ENCODE results near the gene TANK.

DNA sequence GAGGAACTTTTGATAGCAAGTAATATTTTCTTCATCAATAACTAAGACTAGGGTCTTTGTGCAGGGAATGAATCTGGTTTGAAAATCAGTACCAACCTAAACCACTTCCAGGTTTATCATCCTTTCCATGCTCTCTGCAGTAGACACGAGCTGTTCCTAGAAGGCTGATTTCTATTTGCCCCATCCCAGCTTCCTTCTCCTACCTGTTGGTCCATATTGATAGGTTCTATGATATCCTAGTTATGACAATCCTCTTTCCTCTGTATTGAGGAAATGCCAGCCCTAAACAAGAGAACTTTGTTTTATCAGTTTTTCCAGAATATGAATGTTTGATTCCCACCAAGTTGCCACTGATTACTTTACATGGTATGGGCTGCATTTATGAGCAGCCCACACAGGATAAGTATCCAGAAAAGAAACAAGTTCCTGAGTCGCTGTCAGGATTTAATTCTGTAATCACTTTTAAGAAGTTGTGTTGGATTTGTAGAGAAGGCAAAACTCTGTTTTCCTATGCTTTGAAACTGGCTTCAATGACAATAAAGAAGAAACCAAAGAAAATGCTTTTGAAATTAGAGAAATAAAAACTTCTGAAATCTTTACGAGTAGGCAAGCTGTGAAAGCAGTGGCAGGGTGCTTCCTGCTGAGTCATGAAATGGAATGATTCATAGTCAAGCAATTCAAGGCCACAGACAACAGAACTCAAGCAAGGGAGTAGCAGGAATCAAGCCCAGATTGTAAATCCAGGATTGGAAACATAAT lies 37.3 kb upstream of the TANK start:
- TF ChIP-seq CTCF (conservative IDR thresholded peaks at IDR 0.05; ENCODE audit: low read length) (no peak), EZH2phosphoT487 (IDR thresholded peaks at IDR 0.05; ENCODE audit: borderline replicate concordance) (no peak)
